ENCODE measurements around the gene MMP1.

The MMP1 gene

GRCh38 chr11:102806296-102806695 lies 8.3 kb upstream of the MMP1 start:
- peak in 1 of 2 experiments; percentile 32 for DNase-seq (ENCODE audit: low read depth in 2 of 2)

GRCh38 chr11:102802341-102802740 lies 4.4 kb upstream of the MMP1 start:
- peak; percentile 92 for DNase-seq (ENCODE audit: low read depth in 2 of 2)

GRCh38 chr11:102800767-102801166 lies 2.8 kb upstream of the MMP1 start:
- no peak for DNase-seq (ENCODE audit: low read depth in 2 of 2)

GRCh38 chr11:102799681-102800340 lies 1.9 kb upstream of the MMP1 start:
- no peak for DNase-seq (ENCODE audit: low read depth in 2 of 2)

GRCh38 chr11:102794382-102794781 lies 3.6 kb downstream of the MMP1 start:
- DNase-seq (ENCODE audit: low read depth in 2 of 2), result no peak

- no peak for DNase-seq (ENCODE audit: low read depth in 2 of 2)
Observed at GRCh38 chr11:102793677-102794290, 4.2 kb downstream of the MMP1 start.

- no peak for DNase-seq (ENCODE audit: low read depth in 2 of 2)
Observed at GRCh38 chr11:102792604-102793003, 5.4 kb downstream of the MMP1 start.

- DNase-seq (ENCODE audit: low read depth in 2 of 2), result no peak
Observed at GRCh38 chr11:102791271-102792036, 6.5 kb downstream of the MMP1 start.

- no peak for DNase-seq (ENCODE audit: low read depth in 2 of 2)
Observed at GRCh38 chr11:102788334-102788995, 9.5 kb downstream of the MMP1 start.

- DNase-seq (ENCODE audit: low read depth in 2 of 2), result no peak
Observed at GRCh38 chr11:102784380-102784779, 13.6 kb downstream of the MMP1 start.

- no peak for DNase-seq (ENCODE audit: low read depth in 2 of 2)
Observed at GRCh38 chr11:102783720-102784119, 14.2 kb downstream of the MMP1 start.

GRCh38 chr11:102783016-102783415 lies 14.9 kb downstream of the MMP1 start:
- no peak for DNase-seq (ENCODE audit: low read depth in 2 of 2)

- no peak for DNase-seq (ENCODE audit: low read depth in 2 of 2)
Observed at GRCh38 chr11:102781676-102782075, 16.3 kb downstream of the MMP1 start.

GRCh38 chr11:102780491-102780918 lies 17.5 kb downstream of the MMP1 start, which contains the start of gene MMP10:
Gene MMP10, minus strand, starts transcription at chr11:102780628. Its CDS starts 37 bp downstream, at chr11:102780591.
- DNase-seq (ENCODE audit: low read depth in 2 of 2), result peak in 1 of 2 experiments; percentile 45

GRCh38 chr11:102776454-102776853 lies 21.5 kb downstream of the MMP1 start:
- no peak for DNase-seq (ENCODE audit: low read depth in 2 of 2)

GRCh38 chr11:102773386-102773785 lies 24.6 kb downstream of the MMP1 start:
- DNase-seq (ENCODE audit: low read depth in 2 of 2), result no peak

GRCh38 chr11:102771351-102771750 lies 26.6 kb downstream of the MMP1 start:
- no peak for DNase-seq (ENCODE audit: low read depth in 2 of 2)

- no peak for DNase-seq (ENCODE audit: low read depth in 2 of 2)
Observed at GRCh38 chr11:102770191-102770590, 27.8 kb downstream of the MMP1 start.

GRCh38 chr11:102767800-102768199 lies 30.2 kb downstream of the MMP1 start:
- DNase-seq (ENCODE audit: low read depth in 2 of 2), result no peak

- DNase-seq (ENCODE audit: low read depth in 2 of 2), result no peak
Observed at GRCh38 chr11:102763440-102763839, 34.5 kb downstream of the MMP1 start.

GRCh38 chr11:102762361-102762767 lies 35.6 kb downstream of the MMP1 start:
- peak; percentile 26 to 39 for DNase-seq (ENCODE audit: low read depth in 2 of 2)

GRCh38 chr11:102761646-102762238 lies 36.2 kb downstream of the MMP1 start:
- DNase-seq (ENCODE audit: low read depth in 2 of 2), result peak; percentile 73 to 78

Data from fibroblast of skin of left quadriceps (primary cell).